ENCODE measurements around the gene HK1.

GRCh38 chr10:69401416-69401815, 123.1 kb downstream of the HK1 start:
- TF ChIP-seq CTCF (IDR thresholded peaks at IDR 0.05), result no peak
- TF ChIP-seq POLR2A (IDR thresholded peaks at IDR 0.05), result no peak
